ENCODE data around the gene ETV2.

Gene ETV2

DNA sequence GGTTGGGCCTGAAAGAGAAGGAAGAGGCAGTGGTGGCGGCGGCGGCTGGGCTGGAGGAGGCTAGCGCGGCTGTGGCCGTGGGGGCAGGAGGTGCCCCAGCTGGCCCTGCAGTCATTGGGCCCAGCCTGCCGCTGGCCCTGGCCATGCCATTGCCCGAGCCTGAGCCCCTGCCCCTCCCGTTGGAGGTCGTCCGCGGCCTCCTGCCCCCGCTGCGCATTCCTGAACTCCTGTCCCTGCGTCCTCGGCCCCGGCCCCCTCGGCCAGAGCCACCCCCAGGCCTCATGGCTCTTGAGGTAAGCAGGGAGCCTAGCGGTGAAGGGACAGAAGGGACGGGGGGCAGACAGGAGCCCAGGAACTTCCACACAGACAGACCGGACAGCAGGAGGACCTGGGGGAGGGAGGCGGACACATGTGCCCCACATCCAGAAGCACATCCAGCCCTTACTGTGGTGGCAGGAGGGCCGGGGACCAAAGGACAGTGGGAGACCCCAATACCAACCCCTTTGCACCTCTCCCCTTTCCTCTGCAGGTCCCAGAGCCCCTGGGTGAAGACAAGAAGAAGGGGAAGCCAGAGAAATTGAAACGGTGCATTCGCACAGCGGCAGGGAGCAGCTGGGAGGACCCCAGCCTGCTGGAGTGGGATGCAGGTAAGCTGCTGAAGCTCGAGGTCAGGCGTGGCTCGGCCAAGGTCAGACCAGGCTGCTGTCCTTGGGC is 7.7 kb upstream of the ETV2 start:
- no peak overlapping the region for H3K27ac ChIP-seq (ENCODE audit: low read length)
- no peak for DNase-seq
- H4K20me1 ChIP-seq (ENCODE audit: insufficient read depth, low read length), result no peaks in the 10 kb centered on the region; the same call in 1 of the 2 replicates
- no peak overlapping the region for H3K4me3 ChIP-seq (ENCODE audit: low read depth in 1 of 2, low read length in 2 of 2)
- H3K9me3 ChIP-seq (ENCODE audit: insufficient read depth, low read length, severe bottlenecking), result no peaks in the 10 kb centered on the region
- H3K36me3 ChIP-seq (ENCODE audit: insufficient read depth, low read length), result peaks cover 80% of the 10 kb centered on the region
- TF ChIP-seq, protein P1, sequence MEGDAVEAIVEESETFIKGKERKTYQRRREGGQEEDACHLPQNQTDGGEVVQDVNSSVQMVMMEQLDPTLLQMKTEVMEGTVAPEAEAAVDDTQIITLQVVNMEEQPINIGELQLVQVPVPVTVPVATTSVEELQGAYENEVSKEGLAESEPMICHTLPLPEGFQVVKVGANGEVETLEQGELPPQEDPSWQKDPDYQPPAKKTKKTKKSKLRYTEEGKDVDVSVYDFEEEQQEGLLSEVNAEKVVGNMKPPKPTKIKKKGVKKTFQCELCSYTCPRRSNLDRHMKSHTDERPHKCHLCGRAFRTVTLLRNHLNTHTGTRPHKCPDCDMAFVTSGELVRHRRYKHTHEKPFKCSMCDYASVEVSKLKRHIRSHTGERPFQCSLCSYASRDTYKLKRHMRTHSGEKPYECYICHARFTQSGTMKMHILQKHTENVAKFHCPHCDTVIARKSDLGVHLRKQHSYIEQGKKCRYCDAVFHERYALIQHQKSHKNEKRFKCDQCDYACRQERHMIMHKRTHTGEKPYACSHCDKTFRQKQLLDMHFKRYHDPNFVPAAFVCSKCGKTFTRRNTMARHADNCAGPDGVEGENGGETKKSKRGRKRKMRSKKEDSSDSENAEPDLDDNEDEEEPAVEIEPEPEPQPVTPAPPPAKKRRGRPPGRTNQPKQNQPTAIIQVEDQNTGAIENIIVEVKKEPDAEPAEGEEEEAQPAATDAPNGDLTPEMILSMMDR (IDR thresholded peaks at IDR 0.05; ENCODE audit: borderline replicate concordance, extremely low read depth, low read length, poor library complexity, severe bottlenecking), result no peak
- peaks cover 18% of the 10 kb centered on the region for H3K4me1 ChIP-seq (ENCODE audit: insufficient read depth, low read length)
- H2AFZ ChIP-seq (ENCODE audit: low read depth, low read length), result no peak overlapping the region
- no peak for ATAC-seq (ENCODE audit: insufficient read depth, low read depth)
- H3K79me2 ChIP-seq (ENCODE audit: insufficient read depth, low read length), result peaks cover 13% of the 10 kb centered on the region
- no peaks in the 10 kb centered on the region for H3K27me3 ChIP-seq (ENCODE audit: insufficient read depth, low read length, poor library complexity)
- H3K9ac ChIP-seq (ENCODE audit: low read depth, low read length), result no peak overlapping the region
- H3K4me2 ChIP-seq (ENCODE audit: insufficient read depth, low read length), result no peak overlapping the region

DNA sequence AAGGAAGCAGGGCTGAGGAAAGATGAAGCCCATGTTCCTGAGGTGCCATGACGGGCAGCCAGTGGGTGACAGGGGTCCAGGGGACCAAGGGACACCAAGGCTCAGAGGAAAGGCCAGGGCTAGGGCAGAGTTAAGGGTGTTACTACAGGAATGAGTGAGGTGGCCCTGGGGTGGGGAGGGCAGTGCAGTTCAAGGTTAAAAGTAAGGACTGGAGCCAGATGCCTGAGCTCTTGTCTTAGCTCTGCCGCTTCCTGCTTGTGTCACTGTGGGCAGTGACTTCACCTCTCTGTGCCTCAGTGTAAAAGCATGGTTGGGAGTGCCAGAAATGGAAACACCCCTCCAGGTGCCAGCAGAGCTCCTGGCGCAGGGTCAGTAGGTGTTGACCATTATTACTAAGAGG is 4.9 kb upstream of the ETV2 start:
- Histone ChIP-seq H3K9ac (ENCODE audit: low read depth, low read length) (no peak overlapping the region), H3K79me2 (ENCODE audit: insufficient read depth, low read length) (no peaks in the 10 kb centered on the region), H3K27me3 (ENCODE audit: insufficient read depth, low read length, poor library complexity) (no peaks in the 10 kb centered on the region), H3K4me2 (ENCODE audit: insufficient read depth, low read length) (no peak overlapping the region), H3K4me1 (ENCODE audit: insufficient read depth, low read length) (no peaks in the 10 kb centered on the region), H4K20me1 (ENCODE audit: insufficient read depth, low read length) (no peaks in the 10 kb centered on the region; the same call in 1 of the 2 replicates), H3K4me3 (ENCODE audit: low read depth in 1 of 2, low read length in 2 of 2) (no peak overlapping the region), H3K27ac (ENCODE audit: low read length) (no peak overlapping the region), H3K36me3 (ENCODE audit: insufficient read depth, low read length) (peaks cover 65% of the 10 kb centered on the region), H3K9me3 (ENCODE audit: insufficient read depth, low read length, severe bottlenecking) (no peaks in the 10 kb centered on the region), H2AFZ (ENCODE audit: low read depth, low read length) (no peak overlapping the region)
- TF ChIP-seq, protein P1 (IDR thresholded peaks at IDR 0.05; ENCODE audit: borderline replicate concordance, extremely low read depth, low read length, poor library complexity, severe bottlenecking), result no peak
- TF ChIP-seq EZH2 (IDR thresholded peaks at IDR 0.05; ENCODE audit: borderline replicate concordance, low read depth, low read length, severe bottlenecking), result no peak
- ATAC-seq (ENCODE audit: insufficient read depth, low read depth), result no peak
- DNase-seq, result no peak

DNA sequence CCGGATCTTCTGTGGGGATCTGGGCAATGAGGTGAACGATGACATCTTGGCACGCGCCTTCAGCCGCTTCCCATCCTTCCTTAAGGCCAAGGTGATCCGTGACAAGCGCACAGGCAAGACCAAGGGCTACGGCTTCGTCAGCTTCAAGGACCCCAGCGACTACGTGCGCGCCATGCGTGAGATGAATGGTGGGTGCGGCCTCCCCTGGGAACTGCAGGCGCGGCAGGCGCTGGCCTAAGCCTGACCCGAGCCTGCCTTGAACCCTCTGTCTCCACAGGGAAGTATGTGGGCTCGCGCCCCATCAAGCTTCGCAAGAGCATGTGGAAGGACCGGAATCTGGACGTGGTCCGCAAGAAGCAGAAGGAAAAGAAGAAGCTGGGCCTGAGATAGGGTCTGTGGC is 4.4 kb upstream of the ETV2 start:
- H3K79me2 ChIP-seq (ENCODE audit: insufficient read depth, low read length), result no peaks in the 10 kb centered on the region
- no peaks in the 10 kb centered on the region; the same call in 1 of the 2 replicates for H4K20me1 ChIP-seq (ENCODE audit: insufficient read depth, low read length)
- H3K27ac ChIP-seq (ENCODE audit: low read length), result no peak overlapping the region
- no peak overlapping the region for H3K9ac ChIP-seq (ENCODE audit: low read depth, low read length)
- DNase-seq (no peak), ATAC-seq (ENCODE audit: insufficient read depth, low read depth) (no peak)
- H2AFZ ChIP-seq (ENCODE audit: low read depth, low read length), result no peak overlapping the region
- no peak overlapping the region for H3K4me2 ChIP-seq (ENCODE audit: insufficient read depth, low read length)
- no peaks in the 10 kb centered on the region for H3K9me3 ChIP-seq (ENCODE audit: insufficient read depth, low read length, severe bottlenecking)
- TF ChIP-seq, protein P1 (IDR thresholded peaks at IDR 0.05; ENCODE audit: borderline replicate concordance, extremely low read depth, low read length, poor library complexity, severe bottlenecking), result no peak
- TF ChIP-seq EZH2 (IDR thresholded peaks at IDR 0.05; ENCODE audit: borderline replicate concordance, low read depth, low read length, severe bottlenecking), result no peak
- no peaks in the 10 kb centered on the region for H3K27me3 ChIP-seq (ENCODE audit: insufficient read depth, low read length, poor library complexity)
- H3K4me3 ChIP-seq (ENCODE audit: low read depth in 1 of 2, low read length in 2 of 2), result no peak overlapping the region
- peaks cover 60% of the 10 kb centered on the region for H3K36me3 ChIP-seq (ENCODE audit: insufficient read depth, low read length)
- no peaks in the 10 kb centered on the region for H3K4me1 ChIP-seq (ENCODE audit: insufficient read depth, low read length)
